Stomach (tissue), 9 donors: ENCODE results near the gene RABAC1. TPM values are rescaled to one million over a fixed set of nuclear protein-coding genes. Genes with fewer than 3 reads are reported as not detected.

Experiments used
- DNase-seq, 2 donors: peaks; one replicate each; pipeline versions ENCODE4 v3.0.0 to v3.0.0-alpha.2; 2013 to 2019
- H3K27ac ChIP-seq, 5 donors: fragments of 200-600 bp in 4 of 5; sonication (generic) in 4 of 5; one replicate each; pipeline ENCODE4 v1.5.1; 2013 to 2019; ENCODE audit warnings: mild to moderate bottlenecking in 1 of 5, moderate library complexity in 1 of 5
- H3K27me3 ChIP-seq, 3 donors: fragments of 200-600 bp; sonication (generic); one replicate each; pipeline ENCODE4 v1.5.1; 2017 to 2019; ENCODE audit warnings: mixed run types in 1 of 3
- H3K36me3 ChIP-seq, 4 donors: fragments of 200-600 bp; sonication (generic); 1 replicate in 3 of 4; 2 replicates in 1 of 4; pipeline ENCODE4 v1.5.1; 2016 to 2019
- H3K4me1 ChIP-seq, 4 donors: fragments of 200-600 bp; sonication (generic); one replicate each; pipeline ENCODE4 v1.5.1; 2016 to 2019
- H3K4me3 ChIP-seq, 4 donors: fragments of 200-600 bp; sonication (generic) in 3 of 4; one replicate each; pipeline ENCODE4 v1.5.1; 2016 to 2019; ENCODE audit warnings: mild to moderate bottlenecking in 1 of 4
- H3K9me3 ChIP-seq, 4 donors: fragments of 200-600 bp; sonication (generic); one replicate each; pipeline ENCODE4 v1.5.1; 2016 to 2019
- CTCF ChIP-seq, 7 experiments: fragments of 450-650 bp in 4 of 7; fragments of 200-600 bp in 3 of 7; sonication (generic) in 3 of 7; IDR thresholded peaks; one replicate each; pipeline ENCODE4 v1.5.1; 2016 to 2019; ENCODE audit warnings: antibody characterized with exemption in 7 of 7, control low read depth in 2 of 7, mild to moderate bottlenecking in 1 of 7
- EP300 ChIP-seq: sonication (generic); formaldehyde crosslinking; IDR thresholded peaks from one replicate; pipeline ENCODE4 v1.6.1; 2017; ENCODE audit warnings: antibody characterized with exemption
- POLR2A ChIP-seq, 4 donors: fragments of 450-650 bp; IDR thresholded peaks; one replicate each; pipeline ENCODE4 v1.6.1; 2016; ENCODE audit warnings: antibody characterized with exemption in 4 of 4, control low read depth in 2 of 4, mild to moderate bottlenecking in 1 of 4, moderate library complexity in 1 of 4
- POLR2AphosphoS5 ChIP-seq, 3 donors: sonication (generic); formaldehyde crosslinking; IDR thresholded peaks; one replicate each; pipeline ENCODE4 v1.6.1; 2016; ENCODE audit warnings: antibody characterized with exemption in 3 of 3
- WGBS, 5 donors: extraction: QIAGEN DNeasy Blood & Tissue Kit in 3 of 5; methylation state at CpG; one replicate each; pipeline versions ENCODE4 v1.1.5 to v1.1.7; 2013 to 2018; 5-methylcytosine and 5-hydroxymethylcytosine counted together
- intact Hi-C: fragments of 100-400 bp; cut with DNase I; formaldehyde crosslinking; loops from one replicate; pipeline ENCODE4 v1.15.1; 2023; ENCODE audit warnings: low total_unique reads
- polyA plus RNA-seq, 3 donors: library from polyadenylated mRNA; stranded (reverse); fragments of 200-250 nt; gene quantifications; one replicate each; pipeline ENCODE4 v1.2.3, GENCODE V29; 2013
- total RNA-seq, 5 donors: library from RNA; depleted of rRNA; stranded (reverse); fragments of >200 nt; gene quantifications; one replicate each; pipeline versions ENCODE4 v1.1.0 to v1.2.3, GENCODE V29; 2014 to 2016
- donor health status: healthy with polysubstance abuse.
- donor health status: Bipolar disorder and iron deficiency.
- donor health status: healthy.

The RABAC1 gene
- total and polyA plus RNA-seq, 8 donors = 44.6 to 499 (median 132) TPM

- peaks cover 7 to 56% (median 53%) of the 10 kb centered on the region in 3 donors for H3K27me3 ChIP-seq
Measured at GRCh38 chr19:41991025-41991424, 31.9 kb upstream of the RABAC1 start.

GRCh38 chr19:41990615-41991014 lies 31.5 kb upstream of the RABAC1 start:
- Histone ChIP-seq H3K27me3 (peaks cover 7 to 52% (median 49%) of the 10 kb centered on the region in 3 donors), H3K36me3 (no peaks in the 10 kb centered on the region), H3K9me3 (no peaks in the 10 kb centered on the region), H3K4me3 (no peak overlapping the region), H3K27ac (no peak overlapping the region), H3K4me1 (peaks cover 10 to 16% (median 13%) of the 10 kb centered on the region in 4 donors)
- no peak for DNase-seq
- 55 to 86% (median 72%) methylated on average over 2 of the region's 2 CpGs for WGBS, 5 donors
- TF ChIP-seq CTCF (IDR thresholded peaks at IDR 0.05) (no peak), POLR2A (IDR thresholded peaks at IDR 0.05) (no peak), POLR2AphosphoS5 (IDR thresholded peaks at IDR 0.05) (no peak), EP300 (no peak)
- intact Hi-C loops = no loop called here

More at GRCh38 chr19:41991025-41991424, 31.9 kb upstream of the RABAC1 start:
- peaks cover 10 to 16% (median 13%) of the 10 kb centered on the region in 4 donors for H3K4me1 ChIP-seq
- no peaks in the 10 kb centered on the region for H3K36me3 ChIP-seq
- TF ChIP-seq CTCF (IDR thresholded peaks at IDR 0.05) (no peak), EP300 (no peak)
- DNase-seq = no peak
- H3K4me3 ChIP-seq = no peak overlapping the region
- no peak overlapping the region for H3K27ac ChIP-seq
- H3K9me3 ChIP-seq = no peaks in the 10 kb centered on the region
- 25 to 43% (median 34%) methylated on average over 11 to 15 of the region's 15 CpGs for WGBS, 5 donors
- intact Hi-C loops = no loop called here

- no peak for TF ChIP-seq POLR2AphosphoS5 (IDR thresholded peaks at IDR 0.05)
- WGBS, 5 donors = 78 to 92% (median 85%) methylated on average over 4 of the region's 4 CpGs
- intact Hi-C loops = no loop called here
- Histone ChIP-seq H3K27ac (no peak overlapping the region), H3K4me1 (peaks cover 10 to 16% (median 13%) of the 10 kb centered on the region in 4 donors), H3K36me3 (no peaks in the 10 kb centered on the region), H3K4me3 (no peak overlapping the region), H3K9me3 (no peaks in the 10 kb centered on the region), H3K27me3 (peaks cover 7 to 46% (median 43%) of the 10 kb centered on the region in 3 donors)
- DNase-seq = no peak
Measured at GRCh38 chr19:41990028-41990427, 30.9 kb upstream of the RABAC1 start.

GRCh38 chr19:41988947-41989346 lies 29.8 kb upstream of the RABAC1 start:
- Histone ChIP-seq H3K36me3 (no peaks in the 10 kb centered on the region), H3K4me1 (peaks cover 6 to 10% (median 7%) of the 10 kb centered on the region in 4 donors), H3K4me3 (no peak overlapping the region), H3K27me3 (peaks cover 0 to 35% (median 32%) of the 10 kb centered on the region in 3 donors), H3K27ac (no peak overlapping the region), H3K9me3 (no peaks in the 10 kb centered on the region)
- 82 to 93% (median 85%) methylated on average over 8 to 9 of the region's 9 CpGs for WGBS, 5 donors
- DNase-seq = no peak
- intact Hi-C loops = no loop called here
- TF ChIP-seq POLR2AphosphoS5 (IDR thresholded peaks at IDR 0.05) = no peak
- TF ChIP-seq EP300 = no peak
- no peak for TF ChIP-seq POLR2A (IDR thresholded peaks at IDR 0.05)
- TF ChIP-seq CTCF (IDR thresholded peaks at IDR 0.05) = no peak

- Histone ChIP-seq H3K27ac (no peak overlapping the region), H3K27me3 (peaks cover 0 to 19% (median 17%) of the 10 kb centered on the region in 3 donors), H3K4me3 (no peak overlapping the region), H3K4me1 (no peaks in the 10 kb centered on the region), H3K36me3 (no peaks in the 10 kb centered on the region), H3K9me3 (no peaks in the 10 kb centered on the region)
- WGBS, 5 donors = 76 to 89% (median 85%) methylated on average over 8 to 10 of the region's 10 CpGs
- TF ChIP-seq POLR2AphosphoS5 (IDR thresholded peaks at IDR 0.05) (no peak), POLR2A (IDR thresholded peaks at IDR 0.05) (no peak), EP300 (no peak)
- intact Hi-C loops = no loop called here
- DNase-seq = no peak
Measured at GRCh38 chr19:41987141-41987860, 28.2 kb upstream of the RABAC1 start.
